Peyer's patch (tissue), 4 donors: ENCODE data around the gene STK32A.

Experiments
- CTCF ChIP-seq, 6 experiments: fragments of 450-650 bp in 4 of 6; fragments of 200-600 bp in 2 of 6; sonication (generic) in 1 of 6; IDR thresholded peaks; one replicate each; pipeline ENCODE4 v1.5.1; 2017 to 2019; ENCODE audit warnings: antibody characterized with exemption in 6 of 6, mild to moderate bottlenecking in 3 of 6, moderate library complexity in 1 of 6
- POLR2A ChIP-seq, 2 donors: fragments of 450-650 bp; IDR thresholded peaks; one replicate each; pipeline ENCODE4 v1.5.1; 2017; ENCODE audit warnings: antibody characterized with exemption in 2 of 2, mild to moderate bottlenecking in 2 of 2, moderate library complexity in 2 of 2

GRCh38 chr5:147427521-147428401 lies 192.9 kb downstream of the STK32A start:
- TF ChIP-seq POLR2A (IDR thresholded peaks at IDR 0.05): no peak
- no peak for TF ChIP-seq CTCF (IDR thresholded peaks at IDR 0.05)
